Liver (tissue), 9 donors: Measurements from ENCODE around the gene NT5DC1. TPM values are rescaled to one million over a fixed set of nuclear protein-coding genes. Genes with fewer than 3 reads are reported as not detected.

Experiments
- DNase-seq: peaks from one replicate; pipeline ENCODE4 v3.0.0-alpha.2; 2017; ENCODE audit warnings: low spot score
- H3K27ac ChIP-seq, 2 donors: one replicate each; pipeline ENCODE4 v1.7.0; 2013; ENCODE audit warnings: inconsistent platforms in 2 of 2, low read length in 2 of 2, control low read depth in 1 of 2, low read depth in 1 of 2, mild to moderate bottlenecking in 1 of 2
- H3K27me3 ChIP-seq, 4 donors: one replicate each; pipeline versions ENCODE4 v1.6.1 to v1.7.0; 2013; ENCODE audit warnings: low read length in 3 of 4, inconsistent platforms in 1 of 4, mild to moderate bottlenecking in 1 of 4, moderate library complexity in 1 of 4; ENCODE audit not compliant: control insufficient read depth in 4 of 4, insufficient read depth in 4 of 4
- H3K36me3 ChIP-seq, 4 donors: one replicate each; pipeline versions ENCODE4 v1.6.1 to v1.7.0; 2013; ENCODE audit warnings: low read length in 3 of 4, mild to moderate bottlenecking in 3 of 4, low read depth in 1 of 4, moderate library complexity in 1 of 4; ENCODE audit not compliant: control insufficient read depth in 4 of 4, insufficient read depth in 3 of 4
- H3K4me1 ChIP-seq, 4 donors: one replicate each; pipeline versions ENCODE4 v1.6.1 to v1.7.0; 2013; ENCODE audit warnings: low read length in 3 of 4, mild to moderate bottlenecking in 3 of 4, moderate library complexity in 1 of 4; ENCODE audit not compliant: control insufficient read depth in 4 of 4, insufficient read depth in 4 of 4
- H3K4me3 ChIP-seq, 3 donors: one replicate each; pipeline versions ENCODE4 v1.6.1 to v1.7.0; 2013; ENCODE audit warnings: low read length in 3 of 3, control low read depth in 1 of 3, low read depth in 1 of 3, mild to moderate bottlenecking in 1 of 3
- H3K9ac ChIP-seq, 2 donors: one replicate each; pipeline ENCODE4 v1.7.0; 2013; ENCODE audit warnings: low read length in 2 of 2, mild to moderate bottlenecking in 2 of 2, moderate library complexity in 2 of 2, control low read depth in 1 of 2, low read depth in 1 of 2
- H3K9me3 ChIP-seq, 4 donors: one replicate each; pipeline versions ENCODE4 v1.6.1 to v1.7.0; 2013; ENCODE audit warnings: low read length in 3 of 4; ENCODE audit not compliant: control insufficient read depth in 4 of 4
- CTCF ChIP-seq: fragments of 150-350 bp; IDR thresholded peaks from 2 replicates; pipeline ENCODE4 v1.5.1; 2017; ENCODE audit warnings: improper control_type of control experiment, low read depth, low read length; ENCODE audit not compliant: missing input control
- FOXA1 ChIP-seq: IDR thresholded peaks from 2 replicates; pipeline ENCODE4 v1.6.1; 2016; ENCODE audit warnings: antibody characterized with exemption
- FOXA2 ChIP-seq: IDR thresholded peaks from 2 replicates; pipeline ENCODE4 v1.6.1; 2016; ENCODE audit warnings: antibody characterized with exemption
- GABPA ChIP-seq, 2 donors: IDR thresholded peaks in 1 of 2; conservative IDR thresholded peaks in 1 of 2; 2 replicates each; pipeline ENCODE4 v1.6.1; 2016; ENCODE audit warnings: antibody characterized with exemption in 2 of 2, mild to moderate bottlenecking in 1 of 2, moderate library complexity in 1 of 2
- HNF4G ChIP-seq: IDR thresholded peaks from 2 replicates; pipeline ENCODE4 v1.6.1; 2016; ENCODE audit warnings: antibody characterized with exemption
- NR2F2 ChIP-seq: IDR thresholded peaks from 2 replicates; pipeline ENCODE4 v1.6.1; 2016; ENCODE audit warnings: antibody characterized with exemption
- RAD21 ChIP-seq, 2 donors: IDR thresholded peaks; 2 replicates each; pipeline ENCODE4 v1.6.1; 2016; ENCODE audit warnings: antibody characterized with exemption in 2 of 2, mild to moderate bottlenecking in 2 of 2
- REST ChIP-seq: IDR thresholded peaks from 2 replicates; pipeline ENCODE4 v1.6.1; 2016; ENCODE audit warnings: antibody characterized with exemption, mild to moderate bottlenecking
- SP1 ChIP-seq: IDR thresholded peaks from 2 replicates; pipeline ENCODE4 v1.6.1; 2018; ENCODE audit warnings: antibody characterized with exemption, mild to moderate bottlenecking
- YY1 ChIP-seq: IDR thresholded peaks from 2 replicates; pipeline ENCODE4 v1.6.1; 2016; ENCODE audit warnings: antibody characterized with exemption, mild to moderate bottlenecking
- WGBS: extraction: QIAGEN DNeasy Blood & Tissue Kit; methylation state at CpG from one replicate; pipeline ENCODE4 v1.1.7; 2013; 5-methylcytosine and 5-hydroxymethylcytosine counted together
- polyA plus RNA-seq, 2 donors: library from polyadenylated mRNA; stranded (reverse) in 1 of 2; unstranded in 1 of 2; fragments of 200-250 nt in 1 of 2; fragments of >200 nt in 1 of 2; fragmentation: Nextera tagmentation in 1 of 2; extraction: Ambion mirVana in 1 of 2; gene quantifications; one replicate each; pipeline versions ENCODE4 v1.2.1 to v1.2.3, GENCODE V29; 2013 to 2015
- total RNA-seq, 2 donors: library from RNA; depleted of rRNA; stranded (reverse); fragments of >200 nt; gene quantifications; one replicate each; pipeline ENCODE4 v1.2.3, GENCODE V29; 2014
- TF ChIP-seq, protein P1 (sequence below): IDR thresholded peaks from 2 replicates; pipeline ENCODE4 v1.6.1; 2016; ENCODE audit warnings: antibody characterized with exemption
- donor health status: healthy.
- donor health status: healthy.
- donor health status: healthy.
- donor health status: healthy.
- donor health status: healthy.

NT5DC1 gene
- total and polyA plus RNA-seq, 4 donors, result 10.4 to 31.4 (median 23.3) TPM

DNA sequence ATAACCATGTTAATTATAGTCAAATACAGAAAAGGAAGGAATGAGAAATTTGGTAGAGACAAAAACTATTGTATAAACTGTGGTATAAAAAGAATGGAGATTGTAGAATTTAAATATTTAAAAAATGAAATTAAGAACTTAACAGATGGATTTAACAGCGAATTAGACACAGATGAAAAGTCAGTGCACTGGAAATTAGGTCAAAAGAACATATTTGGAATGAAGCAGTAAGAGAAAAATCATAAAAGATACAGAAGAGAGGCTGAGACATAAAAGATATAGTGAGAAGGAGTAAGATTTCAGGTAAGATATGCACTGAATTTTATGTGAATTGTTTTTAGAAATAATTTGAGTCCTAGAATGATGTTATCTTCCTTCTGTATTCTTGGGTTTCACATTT is 139.2 kb downstream of the NT5DC1 start:
- Histone ChIP-seq H3K36me3 (peaks cover 0 to 19% (median 5%) of the 10 kb centered on the region in 4 donors), H3K27ac (no peak overlapping the region), H3K27me3 (no peaks in the 10 kb centered on the region), H3K9me3 (no peaks in the 10 kb centered on the region), H3K9ac (no peak overlapping the region), H3K4me1 (no peaks in the 10 kb centered on the region), H3K4me3 (no peak overlapping the region)
- TF ChIP-seq FOXA2 (no peak), SP1 (no peak), CTCF (no peak), NR2F2 (no peak), HNF4G (no peak), GABPA (IDR thresholded peaks at IDR 0.05 in 1 of 2, conservative IDR thresholded peaks at IDR 0.05 in 1 of 2) (no peak)
- TF ChIP-seq, protein P1, sequence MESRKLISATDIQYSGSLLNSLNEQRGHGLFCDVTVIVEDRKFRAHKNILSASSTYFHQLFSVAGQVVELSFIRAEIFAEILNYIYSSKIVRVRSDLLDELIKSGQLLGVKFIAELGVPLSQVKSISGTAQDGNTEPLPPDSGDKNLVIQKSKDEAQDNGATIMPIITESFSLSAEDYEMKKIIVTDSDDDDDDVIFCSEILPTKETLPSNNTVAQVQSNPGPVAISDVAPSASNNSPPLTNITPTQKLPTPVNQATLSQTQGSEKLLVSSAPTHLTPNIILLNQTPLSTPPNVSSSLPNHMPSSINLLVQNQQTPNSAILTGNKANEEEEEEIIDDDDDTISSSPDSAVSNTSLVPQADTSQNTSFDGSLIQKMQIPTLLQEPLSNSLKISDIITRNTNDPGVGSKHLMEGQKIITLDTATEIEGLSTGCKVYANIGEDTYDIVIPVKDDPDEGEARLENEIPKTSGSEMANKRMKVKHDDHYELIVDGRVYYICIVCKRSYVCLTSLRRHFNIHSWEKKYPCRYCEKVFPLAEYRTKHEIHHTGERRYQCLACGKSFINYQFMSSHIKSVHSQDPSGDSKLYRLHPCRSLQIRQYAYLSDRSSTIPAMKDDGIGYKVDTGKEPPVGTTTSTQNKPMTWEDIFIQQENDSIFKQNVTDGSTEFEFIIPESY, result no peak
- WGBS, result 99% methylated on average over 1 of the region's 1 CpG
- DNase-seq, result no peak

DNA sequence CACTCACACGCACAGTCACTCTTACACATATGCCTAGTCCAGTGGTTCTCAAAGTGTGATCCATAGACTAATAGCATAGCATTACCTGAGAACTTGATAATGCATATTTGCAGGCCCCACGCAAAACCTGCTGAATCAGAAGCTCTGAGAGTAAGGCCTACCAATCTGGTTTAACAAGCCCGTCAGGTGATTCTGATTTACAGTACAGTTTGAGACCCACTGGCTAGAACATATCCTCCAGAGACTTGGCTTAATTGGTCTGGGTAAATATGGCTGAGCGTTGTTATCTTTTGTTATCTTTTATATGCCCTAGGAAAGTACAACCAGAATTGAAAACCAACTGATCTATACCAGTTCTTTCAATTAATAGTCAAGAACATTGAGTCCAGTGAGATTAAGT is 143.6 kb downstream of the NT5DC1 start:
- no peak overlapping the region for H3K4me3 ChIP-seq
- DNase-seq, result no peak
- H3K36me3 ChIP-seq, result peaks cover 0 to 2% (median under 1%) of the 10 kb centered on the region in 4 donors
- no peaks in the 10 kb centered on the region for H3K27me3 ChIP-seq
- no peak for TF ChIP-seq SP1
- no peak for TF ChIP-seq REST
- no peak for TF ChIP-seq RAD21 (IDR thresholded peaks at IDR 0.05)
- TF ChIP-seq YY1, result no peak
- TF ChIP-seq NR2F2, result no peak
- no peak for TF ChIP-seq GABPA (IDR thresholded peaks at IDR 0.05 in 1 of 2, conservative IDR thresholded peaks at IDR 0.05 in 1 of 2)
- H3K9ac ChIP-seq, result no peak overlapping the region
- 87% methylated on average over 4 of the region's 4 CpGs for WGBS
- no peaks in the 10 kb centered on the region for H3K9me3 ChIP-seq
- H3K4me1 ChIP-seq, result peaks cover 2 to 20% (median 9%) of the 10 kb centered on the region in 4 donors
- H3K27ac ChIP-seq, result no peak overlapping the region

DNA sequence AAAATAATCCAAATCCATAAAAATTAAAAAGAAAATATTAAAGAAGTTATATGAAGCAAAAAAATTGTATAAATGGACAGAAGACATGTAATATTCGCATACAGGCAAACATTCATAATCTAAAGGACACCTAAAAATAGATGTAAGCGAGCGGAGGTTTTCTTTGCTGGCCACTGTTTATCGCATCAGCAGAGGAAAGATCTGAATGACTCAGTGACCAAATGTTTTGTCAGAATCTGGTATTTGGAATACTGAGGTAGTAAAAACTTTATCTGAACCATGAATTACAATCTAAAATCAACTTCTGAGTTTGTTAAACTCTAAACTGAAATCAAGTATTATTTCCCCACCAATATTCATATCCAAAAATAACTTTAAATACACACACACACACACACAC is 145.4 kb downstream of the NT5DC1 start:
- no peak overlapping the region for H3K27ac ChIP-seq
- peaks cover 5 to 30% (median 17%) of the 10 kb centered on the region in 4 donors for H3K4me1 ChIP-seq
- H3K36me3 ChIP-seq, result no peaks in the 10 kb centered on the region

More for the DNA sequence above, 145.4 kb downstream of the NT5DC1 start:
- Histone ChIP-seq H3K9me3 (no peaks in the 10 kb centered on the region), H3K9ac (no peak overlapping the region), H3K27me3 (no peaks in the 10 kb centered on the region), H3K4me3 (no peak overlapping the region)
- DNase-seq, result no peak
- TF ChIP-seq SP1, result no peak
- TF ChIP-seq, protein P1, result no peak
- no peak for TF ChIP-seq FOXA1
- TF ChIP-seq NR2F2, result no peak
- WGBS, result 93% methylated on average over 4 of the region's 4 CpGs
